Tibial nerve (tissue), 4 donors: Measurements from ENCODE around the gene TRABD2B. TPM values are rescaled to one million over a fixed set of nuclear protein-coding genes. Genes with fewer than 3 reads are reported as not detected.
A peak's percentile ranks its signal among the peaks of the same experiment; 100 is the strongest.

ENCODE experiments used
- DNase-seq, 2 donors: peaks; one replicate each; pipeline ENCODE4 v3.0.0-alpha.2; 2019; ENCODE audit warnings: low spot score in 2 of 2
- H3K27ac ChIP-seq, 4 donors: fragments of 200-600 bp; sonication (generic) in 3 of 4; one replicate each; pipeline ENCODE4 v1.5.1; 2017 to 2019; ENCODE audit warnings: mild to moderate bottlenecking in 1 of 4
- H3K27me3 ChIP-seq, 2 donors: fragments of 200-600 bp; sonication (generic) in 1 of 2; one replicate each; pipeline versions ENCODE4 v1.5.1 to v1.6.0; 2017 to 2019
- H3K36me3 ChIP-seq, 3 donors: fragments of 200-600 bp; sonication (generic); one replicate each; pipeline ENCODE4 v1.5.1; 2018 to 2019
- H3K4me1 ChIP-seq, 4 donors: fragments of 200-600 bp; sonication (generic) in 3 of 4; one replicate each; pipeline ENCODE4 v1.5.1; 2017 to 2019
- H3K4me3 ChIP-seq, 4 donors: fragments of 200-600 bp; sonication (generic) in 3 of 4; one replicate each; pipeline ENCODE4 v1.5.1; 2017 to 2019; ENCODE audit warnings: mild to moderate bottlenecking in 1 of 4, moderate library complexity in 1 of 4
- H3K9me3 ChIP-seq, 4 donors: fragments of 200-600 bp; sonication (generic) in 3 of 4; one replicate each; pipeline ENCODE4 v1.5.1; 2017 to 2019
- CTCF ChIP-seq, 5 experiments: fragments of 200-600 bp in 3 of 5; fragments of 450-650 bp in 2 of 5; sonication (generic) in 3 of 5; IDR thresholded peaks; one replicate each; pipeline ENCODE4 v1.5.1; 2016 to 2019; ENCODE audit warnings: antibody characterized with exemption in 5 of 5, mild to moderate bottlenecking in 3 of 5, moderate library complexity in 2 of 5
- EP300 ChIP-seq, 2 donors: sonication (generic); formaldehyde crosslinking; IDR thresholded peaks; one replicate each; pipeline ENCODE4 v1.6.1; 2017; ENCODE audit warnings: antibody characterized with exemption in 2 of 2, mild to moderate bottlenecking in 1 of 2
- POLR2A ChIP-seq, 2 donors: fragments of 450-650 bp; IDR thresholded peaks; one replicate each; pipeline ENCODE4 v1.6.1; 2017; ENCODE audit warnings: antibody characterized with exemption in 2 of 2, mild to moderate bottlenecking in 2 of 2, moderate library complexity in 2 of 2
- WGBS, 2 donors: methylation state at CpG; one replicate each; pipeline ENCODE4 v1.1.5; 2018; 5-methylcytosine and 5-hydroxymethylcytosine counted together
- total RNA-seq, 4 donors: library from RNA; depleted of rRNA; stranded (reverse); fragments of >200 nt; gene quantifications; one replicate each; pipeline ENCODE4 v1.1.0, GENCODE V29; 2016

TRABD2B gene
- 1 to 10 TPM; 1.3 to 4.1 (median 2.3) TPM for total RNA-seq

DNA sequence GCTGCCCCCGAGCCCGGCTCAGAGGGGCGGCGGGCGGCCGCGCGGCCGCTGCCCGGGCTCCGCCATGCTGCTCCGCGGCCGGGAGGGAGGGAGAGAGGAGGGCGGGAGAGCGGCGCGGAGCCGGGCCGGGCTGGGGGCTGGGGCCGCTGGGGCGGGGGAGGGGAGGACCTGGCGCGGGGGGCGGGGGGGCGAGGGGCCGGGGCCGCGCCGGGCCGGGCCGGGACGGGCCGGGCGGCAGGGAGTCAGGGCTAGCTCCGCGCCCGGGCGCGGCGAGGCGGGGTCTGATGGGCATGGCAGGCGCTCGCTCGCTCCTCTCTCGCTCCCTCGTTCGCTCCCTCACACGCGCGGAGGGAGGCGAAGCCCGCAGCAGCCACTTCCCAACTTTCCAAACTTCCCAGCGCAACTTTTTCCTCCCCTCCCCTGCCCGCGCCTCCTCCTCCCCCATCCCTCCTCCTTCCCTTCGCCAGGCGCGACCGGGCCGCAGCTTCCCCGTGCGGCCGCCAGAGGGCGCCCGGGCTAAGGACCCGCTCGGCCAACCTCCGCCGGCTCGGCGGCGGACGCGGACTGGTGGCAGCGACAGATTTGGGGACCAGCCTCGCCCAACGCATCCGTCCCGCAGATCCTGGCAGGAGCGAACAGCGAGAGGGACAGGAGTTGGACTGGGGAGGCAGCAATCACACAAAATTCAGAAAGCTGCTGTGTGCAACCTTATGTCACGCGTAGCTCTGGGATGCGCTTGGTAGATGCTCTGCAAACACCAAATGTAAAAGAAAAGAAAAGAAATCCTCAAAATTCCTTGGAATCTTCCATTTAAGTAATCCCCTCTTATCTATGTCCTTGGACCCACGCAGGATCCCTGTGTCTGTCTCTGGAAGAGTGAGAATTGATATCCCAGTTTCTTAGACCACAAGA is at the start of gene TRABD2B:
TRABD2B (minus strand) TSS at position 97 of the 912 bp plus-strand sequence.
- Histone ChIP-seq H3K36me3 (peaks cover 0 to 8% (median 0%) of the 10 kb centered on the region in 3 donors), H3K9me3 (no peaks in the 10 kb centered on the region), H3K27me3 (peaks cover 0 to 2% of the 10 kb centered on the region in 2 donors), H3K4me3 (peak within 1 kb of the TSS; percentile 51 to 84 (median 60)), H3K4me1 (peaks cover 0 to 45% (median 13%) of the 10 kb centered on the region in 4 donors), H3K27ac (peak within 1 kb of the TSS; percentile 79 to 94 (median 88))
- peak; percentile 78 to 81 for DNase-seq
- WGBS, 2 donors: 4 to 7% methylated on average over 42 to 57 of the region's 86 CpGs
- peak; percentile 96 to 99 (median 97) for TF ChIP-seq CTCF (IDR thresholded peaks at IDR 0.05)
- peak in 1 of 2 donors; percentile 27 for TF ChIP-seq POLR2A (IDR thresholded peaks at IDR 0.05)
- TF ChIP-seq EP300 (IDR thresholded peaks at IDR 0.05): peak in 1 of 2 donors; percentile 61

- Histone ChIP-seq H3K36me3 (no peaks in the 10 kb centered on the region), H3K27me3 (no peaks in the 10 kb centered on the region), H3K4me3 (no peak overlapping the region), H3K4me1 (peaks cover 0 to 52% (median 21%) of the 10 kb centered on the region in 4 donors), H3K9me3 (no peaks in the 10 kb centered on the region), H3K27ac (no peak overlapping the region)
- TF ChIP-seq EP300 (IDR thresholded peaks at IDR 0.05) (no peak), POLR2A (IDR thresholded peaks at IDR 0.05) (no peak), CTCF (IDR thresholded peaks at IDR 0.05) (no peak)
- DNase-seq: no peak
- 86 to 92% methylated on average over 2 of the region's 2 CpGs for WGBS, 2 donors
Measured at GRCh38 chr1:48044311-48044710, 47.1 kb upstream of the TRABD2B start.

GRCh38 chr1:48043622-48044021 is 46.4 kb upstream of the TRABD2B start:
- Histone ChIP-seq H3K27me3 (no peaks in the 10 kb centered on the region), H3K36me3 (no peaks in the 10 kb centered on the region), H3K9me3 (no peaks in the 10 kb centered on the region), H3K4me3 (no peak overlapping the region), H3K27ac (no peak overlapping the region), H3K4me1 (peaks cover 0 to 51% (median 19%) of the 10 kb centered on the region in 4 donors)
- DNase-seq: no peak
- WGBS, 2 donors: 90 to 93% methylated on average over 2 of the region's 2 CpGs
- no peak for TF ChIP-seq EP300 (IDR thresholded peaks at IDR 0.05)
- no peak for TF ChIP-seq CTCF (IDR thresholded peaks at IDR 0.05)
- TF ChIP-seq POLR2A (IDR thresholded peaks at IDR 0.05): no peak

DNA sequence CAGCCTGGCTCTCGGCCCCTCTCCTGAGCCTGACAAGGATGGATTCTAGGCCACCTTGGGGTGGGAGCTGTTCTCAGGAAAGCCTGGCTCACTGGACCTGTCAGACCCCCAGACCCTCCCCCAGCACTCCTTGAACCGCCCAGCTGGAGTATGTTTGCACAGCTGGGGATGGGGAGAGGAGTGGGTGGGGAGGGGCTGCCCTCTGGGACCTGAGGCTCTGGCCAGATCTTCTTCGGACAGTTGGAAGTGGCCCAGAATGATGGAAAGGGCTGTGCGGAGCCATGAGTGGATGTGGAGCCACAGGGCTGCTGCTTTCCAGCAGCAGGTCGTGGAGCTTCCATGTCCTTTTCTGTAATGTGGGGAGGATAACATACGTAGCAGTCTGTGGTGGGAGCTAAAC is 43.0 kb upstream of the TRABD2B start:
- no peaks in the 10 kb centered on the region for H3K36me3 ChIP-seq
- H3K27ac ChIP-seq: no peak overlapping the region
- no peak overlapping the region for H3K4me3 ChIP-seq
- no peaks in the 10 kb centered on the region for H3K9me3 ChIP-seq
- 56 to 60% methylated on average over 5 to 6 of the region's 6 CpGs for WGBS, 2 donors
- DNase-seq: no peak
- H3K4me1 ChIP-seq: peaks cover 0 to 27% (median 11%) of the 10 kb centered on the region in 4 donors
- no peak for TF ChIP-seq CTCF (IDR thresholded peaks at IDR 0.05)
- TF ChIP-seq EP300 (IDR thresholded peaks at IDR 0.05): no peak
- TF ChIP-seq POLR2A (IDR thresholded peaks at IDR 0.05): no peak
- H3K27me3 ChIP-seq: no peaks in the 10 kb centered on the region
